OCI-LY7 (cell line): ENCODE data around the gene AMBP. TPM values are rescaled to one million over a fixed set of nuclear protein-coding genes. Genes with fewer than 3 reads are reported as not detected.

Experiments used
- BruUV-seq: library from RNA; stranded (reverse); fragments of 400-500 nt; replicated peaks from 2 replicates; lab custom pipeline; 2021; lab: Mats Ljungman, UMichigan
- CTCF ChIA-PET: fragments of 300-600 bp; sonication (Branson Sonifier 250); formaldehyde crosslinking; loops from one replicate; lab custom pipeline; 2022; ENCODE audit warnings: antibody characterized with exemption; ENCODE audit not compliant: unreplicated experiment; lab: Charles Lee
- POLR2A ChIA-PET: fragments of 300-600 bp; sonication (Branson Sonifier 250); formaldehyde crosslinking; loops from one replicate; lab custom pipeline; 2022; ENCODE audit warnings: antibody characterized with exemption; lab: Charles Lee
- DNase-seq: peaks from one replicate; pipeline ENCODE4 v3.0.0-alpha.2; 2015; ENCODE audit warnings: low spot score
- H2AFZ ChIP-seq: fragments of 200-600 bp; sonication (generic), shearing (Covaris generic); 2 replicates; pipeline ENCODE4 v1.6.1; 2014; ENCODE audit warnings: mild to moderate bottlenecking, antibody characterized with exemption, low read length, moderate library complexity
- H3K27ac ChIP-seq: fragments of 200-600 bp; sonication (generic); 2 replicates; pipeline ENCODE4 v1.5.1; 2014; ENCODE audit warnings: mixed run types, low read depth, mild to moderate bottlenecking, moderate library complexity, low read length, inconsistent platforms; ENCODE audit not compliant: poor library complexity, severe bottlenecking
- H3K36me3 ChIP-seq: fragments of 200-600 bp; sonication (generic); 2 replicates; pipeline ENCODE4 v1.6.1; 2014; ENCODE audit warnings: mild to moderate bottlenecking, antibody characterized with exemption, low read length, moderate library complexity, mixed read lengths; ENCODE audit not compliant: insufficient read depth
- H3K4me1 ChIP-seq: fragments of 200-600 bp; sonication (generic); 2 replicates; pipeline ENCODE4 v1.5.1; 2014; ENCODE audit warnings: mild to moderate bottlenecking, low read length; ENCODE audit not compliant: insufficient read depth, poor library complexity, severe bottlenecking
- H3K4me2 ChIP-seq: fragments of 200-600 bp; sonication (generic); 2 replicates; pipeline ENCODE4 v1.6.1; 2014; ENCODE audit warnings: mild to moderate bottlenecking, low read length
- H3K4me3 ChIP-seq: fragments of 200-600 bp; sonication (generic); 2 replicates; pipeline ENCODE4 v1.5.1; 2014; ENCODE audit warnings: mild to moderate bottlenecking, low read depth, low read length; ENCODE audit not compliant: poor library complexity, severe bottlenecking
- H3K79me2 ChIP-seq: fragments of 200-600 bp; sonication (generic); 2 replicates; pipeline ENCODE4 v1.6.1; 2016; ENCODE audit warnings: low read depth, mild to moderate bottlenecking, low read length, moderate library complexity, mixed read lengths; ENCODE audit not compliant: insufficient read depth
- H3K9me2 ChIP-seq: fragments of 200-600 bp; sonication (generic); 2 replicates; pipeline ENCODE4 v1.6.1; 2016; ENCODE audit warnings: mild to moderate bottlenecking, low read length, mixed read lengths; ENCODE audit not compliant: insufficient read depth
- H3K9me3 ChIP-seq: fragments of 200-600 bp; sonication (generic); 2 replicates; pipeline ENCODE4 v1.6.1; 2014; ENCODE audit warnings: mild to moderate bottlenecking, mixed run types, low read length, mixed read lengths
- H4K20me1 ChIP-seq: fragments of 200-600 bp; sonication (generic); 2 replicates; pipeline ENCODE4 v1.6.1; 2014; ENCODE audit warnings: mild to moderate bottlenecking, antibody characterized with exemption, low read length, moderate library complexity, mixed read lengths; ENCODE audit not compliant: insufficient read depth
- CTCF ChIP-seq: fragments of 200-600 bp; sonication (generic); conservative IDR thresholded peaks from 2 replicates; pipeline ENCODE4 v1.5.1; 2014; ENCODE audit warnings: mild to moderate bottlenecking, antibody characterized with exemption, low read length, moderate library complexity, mixed read lengths
- EZH2phosphoT487 ChIP-seq: fragments of 200-600 bp; sonication (generic); IDR thresholded peaks from 2 replicates; pipeline ENCODE4 v1.6.1; 2018; ENCODE audit warnings: low read depth, borderline replicate concordance, mild to moderate bottlenecking, mixed run types, antibody characterized with exemption, low read length, moderate library complexity, mixed read lengths
- intact Hi-C: fragments of 100-400 bp; cut with micrococcal nuclease; formaldehyde crosslinking; loops from one replicate; pipeline ENCODE4 v1.10.0; 2022; ENCODE audit not compliant: unreplicated experiment
- total RNA-seq, 2 experiments: library from RNA; depleted of rRNA in 1 of 2; stranded (reverse); fragments of >200 nt in 1 of 2; shearing (Covaris generic) in 1 of 2; gene quantifications; 2 replicates each; pipeline ENCODE4 v1.2.3, GENCODE V29; 2014 to 2022

The AMBP gene
- total RNA-seq, 2 experiments from 2014 or later: not detected

GRCh38 chr9:114071197-114071795, 6.8 kb downstream of the AMBP start:
- Histone ChIP-seq H2AFZ (no peak overlapping the region), H3K27ac (no peak overlapping the region)

GRCh38 chr9:114070188-114071103, 7.7 kb downstream of the AMBP start:
- Histone ChIP-seq H3K36me3 (no peaks in the 10 kb centered on the region), H3K27ac (no peak overlapping the region), H3K4me1 (no peaks in the 10 kb centered on the region), H3K9me3 (no peaks in the 10 kb centered on the region), H4K20me1 (no peaks in the 10 kb centered on the region), H3K79me2 (no peaks in the 10 kb centered on the region), H3K9me2 (no peaks in the 10 kb centered on the region), H3K4me3 (no peak overlapping the region), H2AFZ (no peak overlapping the region), H3K4me2 (no peak overlapping the region)
- no TSS peak for BruUV-seq
- no peak for DNase-seq
- ChIA-PET CTCF (no interaction called here), POLR2A (no interaction called here)
- TF ChIP-seq CTCF (no peak), EZH2phosphoT487 (no peak)
- intact Hi-C loops: no loop called here

More at GRCh38 chr9:114071197-114071795, 6.8 kb downstream of the AMBP start:
- H3K36me3 ChIP-seq: no peaks in the 10 kb centered on the region
- no peaks in the 10 kb centered on the region for H3K4me1 ChIP-seq
- ChIA-PET CTCF (interaction anchor here (1.0 kb wide), 1 partner anchor 11 kb away, joined by 4 read pairs; no protein-coding TSS in a partner anchor), POLR2A (no interaction called here)
- no peaks in the 10 kb centered on the region for H3K79me2 ChIP-seq
- no peaks in the 10 kb centered on the region for H4K20me1 ChIP-seq
- no peak overlapping the region for H3K4me3 ChIP-seq
- H3K4me2 ChIP-seq: no peak overlapping the region
- no peaks in the 10 kb centered on the region for H3K9me2 ChIP-seq
- no peak for TF ChIP-seq EZH2phosphoT487
- TF ChIP-seq CTCF: no peak
- intact Hi-C loops: no loop called here
- no TSS peak for BruUV-seq
- DNase-seq: no peak
- no peaks in the 10 kb centered on the region for H3K9me3 ChIP-seq
